HG03439 (cell line): ENCODE measurements around the gene IQCK.

ENCODE experiments used
- ATAC-seq: cut with Tn5 transposase; IDR thresholded peaks from one replicate; pipeline ENCODE4 v1.9.1; 2021; ENCODE audit warnings: mild to moderate bottlenecking, moderate library complexity; ENCODE audit not compliant: unreplicated experiment

The IQCK gene

DNA sequence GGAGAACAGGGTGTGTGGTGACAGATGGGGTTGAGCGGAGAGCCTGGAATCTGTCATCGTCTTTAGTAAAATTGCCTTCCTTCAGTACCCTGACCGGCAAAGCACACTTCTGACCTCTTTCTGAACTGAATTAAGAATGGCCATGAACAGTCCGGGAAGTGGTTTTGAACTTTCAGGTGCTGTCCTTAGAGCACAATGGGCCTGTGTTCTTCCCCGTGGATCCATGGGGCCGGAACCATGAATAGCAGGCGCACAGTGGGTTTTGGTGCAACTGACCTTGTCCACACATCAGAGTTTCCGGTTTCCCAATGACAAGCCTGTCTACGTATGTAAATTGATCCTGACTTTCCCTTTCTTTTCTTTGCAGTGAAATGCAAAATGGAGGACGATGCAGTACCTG, 138.0 kb downstream of the IQCK start:
- ATAC-seq: no peak

DNA sequence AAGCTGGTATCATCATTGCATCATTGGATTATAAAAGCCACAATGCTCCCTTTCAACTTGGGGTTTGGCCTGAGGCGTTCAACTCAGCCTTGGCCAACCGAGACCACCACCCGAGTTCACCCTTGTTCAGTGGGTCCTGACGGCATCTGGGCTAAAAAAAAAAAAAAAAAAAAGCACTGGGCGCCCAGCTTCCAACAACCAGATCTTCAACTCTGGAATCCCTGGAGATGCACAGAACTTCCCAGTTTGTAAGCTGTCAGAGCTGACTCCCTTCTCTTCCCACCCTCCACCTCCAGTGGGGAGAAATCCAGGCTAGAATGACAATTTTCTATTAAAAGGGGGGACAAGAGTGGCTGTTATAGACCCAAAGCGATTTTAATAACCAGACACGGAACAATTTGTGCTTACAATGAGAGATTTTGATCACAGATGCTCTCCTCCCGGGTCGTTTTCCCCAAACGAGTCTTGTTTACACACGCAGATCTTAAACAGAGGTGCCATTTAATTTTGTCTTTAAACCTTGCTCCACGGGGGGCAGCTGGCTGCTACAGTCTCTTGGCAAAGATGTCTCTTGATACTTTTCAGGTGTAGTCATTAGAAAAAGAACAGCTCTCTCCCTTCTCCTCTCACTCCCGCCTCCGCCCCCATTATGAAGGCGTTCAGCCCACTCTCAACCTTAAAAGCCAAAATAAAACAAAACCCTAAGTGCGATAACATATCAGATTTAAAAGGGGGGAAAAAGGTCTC, 139.7 kb downstream of the IQCK start:
- no peak for ATAC-seq

DNA sequence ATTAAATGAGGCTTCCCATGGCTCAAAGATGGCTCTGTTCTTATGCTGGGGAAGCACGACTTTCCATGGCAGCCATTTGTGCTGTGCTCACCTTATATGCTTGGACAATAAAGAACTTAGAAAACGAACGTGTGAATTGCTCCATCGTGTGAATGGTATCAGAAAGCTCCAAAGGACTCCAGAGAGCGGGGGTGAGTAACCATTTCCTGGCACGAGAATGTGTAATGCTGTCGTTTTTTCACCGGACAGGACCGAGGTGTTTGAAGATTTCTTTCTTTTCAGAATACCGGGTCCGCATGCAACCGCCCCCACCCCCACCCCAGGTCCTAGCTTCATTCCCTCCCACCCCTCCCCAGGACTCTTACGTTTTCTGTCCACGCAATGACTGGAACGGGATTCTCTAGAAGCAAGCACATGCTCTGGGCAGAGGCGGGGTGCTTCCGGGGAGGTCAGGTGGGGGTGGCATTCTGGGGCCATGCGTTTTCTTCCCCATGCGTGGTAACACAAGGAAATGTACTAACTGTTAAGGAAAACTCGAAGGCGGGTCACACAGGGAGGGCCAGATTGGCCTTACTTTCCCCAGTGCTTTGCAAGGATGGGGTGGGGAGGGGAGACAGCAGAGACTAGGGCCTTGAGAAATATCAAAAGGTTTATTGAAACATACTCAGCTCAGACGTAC, 140.4 kb downstream of the IQCK start:
- ATAC-seq: no peak

GRCh38 chr16:19859166-19859565, 141.1 kb downstream of the IQCK start:
- ATAC-seq: no peak

GRCh38 chr16:19859603-19860002, 141.5 kb downstream of the IQCK start:
- ATAC-seq: no peak

- no peak for ATAC-seq
These were observed 142.3 kb downstream of the IQCK start for GRCh38 chr16:19860166-19861041.

DNA sequence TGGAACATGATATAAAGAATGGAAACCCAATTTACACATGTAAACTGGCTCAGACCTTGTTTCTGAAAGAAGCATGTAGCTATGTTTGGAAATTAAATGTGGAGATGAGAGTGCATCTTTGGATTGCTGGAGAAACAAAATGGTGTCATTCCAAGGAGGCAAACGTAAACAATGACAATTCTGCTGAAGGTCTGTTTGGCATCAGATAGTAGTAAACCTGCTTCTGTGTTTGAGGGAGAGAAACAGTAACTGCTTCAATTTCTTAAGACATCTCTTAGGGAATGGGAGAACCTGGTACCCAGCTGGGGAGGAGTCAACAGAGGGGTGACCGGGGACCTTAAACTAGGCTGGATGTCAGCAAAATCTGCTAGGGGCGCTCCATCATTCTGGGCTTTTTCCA, 143.1 kb downstream of the IQCK start:
- no peak for ATAC-seq

DNA sequence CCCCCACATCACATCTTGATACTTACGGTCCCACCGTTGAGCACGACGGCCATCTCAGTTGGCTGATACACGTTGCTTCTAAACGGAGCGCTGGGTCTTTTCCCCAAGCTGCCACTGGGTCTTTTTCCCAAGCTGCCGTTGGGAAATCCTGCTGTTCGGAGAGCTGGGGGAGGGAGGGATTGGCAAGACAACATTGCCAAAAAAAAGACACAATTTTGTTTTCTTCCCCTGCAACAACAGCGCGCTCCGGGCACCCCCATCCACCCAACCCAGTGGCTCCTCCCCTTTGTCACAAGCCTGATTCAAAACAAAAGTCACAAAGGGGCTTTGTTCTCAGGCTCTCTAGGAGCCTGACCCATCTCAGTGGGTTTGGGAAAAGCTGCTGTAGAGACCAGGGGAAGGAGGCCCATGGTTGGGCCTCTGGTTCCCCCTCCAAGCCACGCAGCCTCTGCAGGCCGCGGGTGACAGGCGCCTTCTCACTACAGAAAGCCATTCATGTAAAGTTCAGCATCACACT, 143.8 kb downstream of the IQCK start:
- ATAC-seq: no peak

- no peak for ATAC-seq
These were observed 145.9 kb downstream of the IQCK start for GRCh38 chr16:19863990-19864389.

GRCh38 chr16:19864566-19864965, 146.5 kb downstream of the IQCK start:
- ATAC-seq: no peak

GRCh38 chr16:19868421-19868820, 150.3 kb downstream of the IQCK start:
- no peak for ATAC-seq

DNA sequence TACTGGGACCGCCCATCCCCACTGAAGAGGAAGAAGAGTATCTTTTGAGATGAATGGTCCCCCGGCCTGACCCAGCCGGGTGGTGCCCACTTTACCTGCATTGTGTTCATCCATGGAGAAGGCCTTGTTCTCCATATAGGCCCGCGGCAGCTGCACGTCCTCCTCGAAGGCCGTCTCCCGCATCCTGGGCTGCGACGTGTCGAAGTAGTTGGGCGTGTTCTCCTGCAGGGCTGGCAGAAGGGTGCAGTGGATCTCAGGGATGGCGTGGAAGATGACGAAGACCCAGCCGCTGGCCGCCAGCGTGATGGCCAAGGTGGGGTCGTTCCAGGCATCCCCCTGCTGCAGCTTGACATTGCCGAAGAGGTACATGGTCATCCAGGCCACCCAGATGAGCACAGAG, 153.7 kb downstream of the IQCK start:
- no peak for ATAC-seq

- ATAC-seq: no peak
These were observed 154.2 kb downstream of the IQCK start for GRCh38 chr16:19872179-19872863.

- ATAC-seq: no peak
These were observed 154.9 kb downstream of the IQCK start for GRCh38 chr16:19872935-19873334.

GRCh38 chr16:19874026-19874425, 156.0 kb downstream of the IQCK start:
- no peak for ATAC-seq

GRCh38 chr16:19874851-19875546, 156.9 kb downstream of the IQCK start:
- no peak for ATAC-seq

DNA sequence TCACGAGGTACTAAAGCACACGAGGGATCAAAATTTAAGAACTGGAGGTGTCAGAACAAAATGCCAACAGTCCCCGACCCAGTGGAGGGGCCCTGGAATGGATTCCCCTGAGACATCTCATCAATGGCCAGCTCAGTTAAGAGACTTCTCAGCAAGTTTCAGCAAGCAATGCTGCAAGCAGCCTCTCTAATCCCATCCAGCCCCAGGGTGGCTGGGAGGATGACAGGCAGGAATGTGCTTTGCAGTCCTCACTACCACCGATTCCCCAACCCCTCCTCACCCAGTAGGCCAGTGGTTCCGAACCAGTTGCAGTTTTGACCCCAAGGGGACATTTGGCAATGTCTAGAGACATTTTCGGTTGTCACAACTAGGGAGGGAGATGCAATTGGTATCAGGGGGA, 157.8 kb downstream of the IQCK start:
- no peak for ATAC-seq

- ATAC-seq: no peak
These were observed 158.5 kb downstream of the IQCK start for GRCh38 chr16:19876501-19877059.

DNA sequence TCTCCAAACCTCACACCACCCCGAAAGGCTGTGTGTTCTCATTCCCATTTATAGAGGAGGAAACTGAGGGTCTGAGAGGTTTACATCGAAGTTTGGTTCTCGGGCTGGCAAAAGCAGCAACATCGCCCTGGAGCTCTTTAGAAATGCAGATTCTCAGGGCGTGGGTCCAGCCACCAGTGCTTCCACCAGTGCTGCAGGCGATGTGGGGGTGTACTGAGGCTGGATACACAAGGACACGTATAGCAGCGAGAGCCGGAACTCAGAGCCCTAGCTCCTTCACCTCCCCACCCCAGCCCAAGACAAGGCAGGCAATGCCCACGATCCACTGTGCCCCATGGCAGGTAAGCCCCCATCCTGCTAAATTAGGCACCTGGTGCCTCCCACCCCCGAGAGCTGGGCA, 160.7 kb downstream of the IQCK start:
- ATAC-seq: no peak

- no peak for ATAC-seq
These were observed 161.2 kb downstream of the IQCK start for GRCh38 chr16:19879241-19879792.
